ENCODE measurements around the gene FOSL2.

DNA sequence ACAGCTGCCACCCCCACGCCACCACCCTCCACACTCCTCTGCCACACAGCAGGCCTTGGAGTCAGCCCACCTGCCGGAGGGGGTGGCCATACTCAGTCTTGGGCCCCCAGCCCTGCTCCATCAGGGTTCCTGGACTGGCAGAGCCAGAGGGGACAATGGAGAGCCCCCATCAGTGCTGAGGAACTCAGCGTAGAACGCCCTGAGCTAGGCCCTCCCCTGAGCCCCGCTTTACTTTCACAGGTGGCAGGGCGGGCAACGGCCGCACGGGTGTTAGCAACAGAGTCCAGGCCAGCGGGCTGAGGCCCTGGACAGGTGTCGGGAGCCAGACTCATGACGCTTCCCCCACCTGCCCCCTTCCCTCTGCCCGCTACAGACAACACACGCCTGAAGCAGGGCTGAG, 47.1 kb downstream of the FOSL2 start:
- TF ChIP-seq ZBTB26 (tag by site-specific recombination; optimal IDR thresholded peaks at IDR 0.05) (no peak), SETDB1 (IDR thresholded peaks at IDR 0.05; ENCODE audit: insufficient read length, low read length) (no peak), ZNF391 (tag by site-specific recombination; IDR thresholded peaks at IDR 0.05; ENCODE audit: borderline replicate concordance, low read depth) (no peak), ZNF24 (tag by site-specific recombination; IDR thresholded peaks at IDR 0.05) (no peak), ZNF629 (tag by site-specific recombination; IDR thresholded peaks at IDR 0.05) (no peak), GLIS2 (tag by site-specific recombination; IDR thresholded peaks at IDR 0.05) (no peak), ZBTB8A (tag by site-specific recombination; IDR thresholded peaks at IDR 0.05) (no peak), ZNF76 (tag by site-specific recombination; IDR thresholded peaks at IDR 0.05; ENCODE audit: borderline replicate concordance, low read depth) (no peak), ZNF416 (tag by site-specific recombination; IDR thresholded peaks at IDR 0.05) (no peak)
- TF ChIP-seq, protein P1, sequence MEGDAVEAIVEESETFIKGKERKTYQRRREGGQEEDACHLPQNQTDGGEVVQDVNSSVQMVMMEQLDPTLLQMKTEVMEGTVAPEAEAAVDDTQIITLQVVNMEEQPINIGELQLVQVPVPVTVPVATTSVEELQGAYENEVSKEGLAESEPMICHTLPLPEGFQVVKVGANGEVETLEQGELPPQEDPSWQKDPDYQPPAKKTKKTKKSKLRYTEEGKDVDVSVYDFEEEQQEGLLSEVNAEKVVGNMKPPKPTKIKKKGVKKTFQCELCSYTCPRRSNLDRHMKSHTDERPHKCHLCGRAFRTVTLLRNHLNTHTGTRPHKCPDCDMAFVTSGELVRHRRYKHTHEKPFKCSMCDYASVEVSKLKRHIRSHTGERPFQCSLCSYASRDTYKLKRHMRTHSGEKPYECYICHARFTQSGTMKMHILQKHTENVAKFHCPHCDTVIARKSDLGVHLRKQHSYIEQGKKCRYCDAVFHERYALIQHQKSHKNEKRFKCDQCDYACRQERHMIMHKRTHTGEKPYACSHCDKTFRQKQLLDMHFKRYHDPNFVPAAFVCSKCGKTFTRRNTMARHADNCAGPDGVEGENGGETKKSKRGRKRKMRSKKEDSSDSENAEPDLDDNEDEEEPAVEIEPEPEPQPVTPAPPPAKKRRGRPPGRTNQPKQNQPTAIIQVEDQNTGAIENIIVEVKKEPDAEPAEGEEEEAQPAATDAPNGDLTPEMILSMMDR (tag by site-specific recombination; IDR thresholded peaks at IDR 0.05): no peak

Measured in HEK293 (cell line).